ENCODE measurements around the gene NFKBIE.

The NFKBIE gene

GRCh38 chr6:44303842-44304241 lies 38.5 kb upstream of the NFKBIE start:
- in situ Hi-C loops (cut with HindIII; ENCODE audit: low sequenced_read_pairs), result no loop called here
- H3K4me3 ChIP-seq (ENCODE audit: low read depth, low read length), result no peak overlapping the region
- no peak for DNase-seq (ENCODE audit: low read depth)
- no peak for TF ChIP-seq CTCF (IDR thresholded peaks at IDR 0.05; ENCODE audit: low read depth, low read length, missing control alignments)

- DNase-seq (ENCODE audit: low read depth), result no peak
- no peak overlapping the region for H3K4me3 ChIP-seq (ENCODE audit: low read depth, low read length)
- in situ Hi-C loops (cut with HindIII; ENCODE audit: low sequenced_read_pairs), result no loop called here
- TF ChIP-seq CTCF (IDR thresholded peaks at IDR 0.05; ENCODE audit: low read depth, low read length, missing control alignments), result no peak
Observed at GRCh38 chr6:44302856-44303255, 37.5 kb upstream of the NFKBIE start.

GRCh38 chr6:44301782-44302564 lies 36.6 kb upstream of the NFKBIE start:
- DNase-seq (ENCODE audit: low read depth), result no peak
- H3K4me3 ChIP-seq (ENCODE audit: low read depth, low read length), result no peak overlapping the region
- in situ Hi-C loops (cut with HindIII; ENCODE audit: low sequenced_read_pairs), result no loop called here
- no peak for TF ChIP-seq CTCF (IDR thresholded peaks at IDR 0.05; ENCODE audit: low read depth, low read length, missing control alignments)

GRCh38 chr6:44301106-44301505 lies 35.8 kb upstream of the NFKBIE start:
- H3K4me3 ChIP-seq (ENCODE audit: low read depth, low read length), result no peak overlapping the region
- no peak for DNase-seq (ENCODE audit: low read depth)
- no peak for TF ChIP-seq CTCF (IDR thresholded peaks at IDR 0.05; ENCODE audit: low read depth, low read length, missing control alignments)
- in situ Hi-C loops (cut with HindIII; ENCODE audit: low sequenced_read_pairs), result no loop called here

GRCh38 chr6:44300292-44300823 lies 35.0 kb upstream of the NFKBIE start:
- no peak for DNase-seq (ENCODE audit: low read depth)
- H3K4me3 ChIP-seq (ENCODE audit: low read depth, low read length), result no peak overlapping the region
- in situ Hi-C loops (cut with HindIII; ENCODE audit: low sequenced_read_pairs), result no loop called here
- no peak for TF ChIP-seq CTCF (IDR thresholded peaks at IDR 0.05; ENCODE audit: low read depth, low read length, missing control alignments)

- no peak for TF ChIP-seq CTCF (IDR thresholded peaks at IDR 0.05; ENCODE audit: low read depth, low read length, missing control alignments)
- DNase-seq (ENCODE audit: low read depth), result no peak
- in situ Hi-C loops (cut with HindIII; ENCODE audit: low sequenced_read_pairs), result no loop called here
- H3K4me3 ChIP-seq (ENCODE audit: low read depth, low read length), result no peak overlapping the region
Observed at GRCh38 chr6:44298864-44299263, 33.5 kb upstream of the NFKBIE start.

All from astrocyte of the cerebellum (primary cell).